GM12878 (cell line): ENCODE measurements around the gene SLC38A3. TPM values are rescaled to one million over a fixed set of nuclear protein-coding genes. Genes with fewer than 3 reads are reported as not detected.

Source experiments
- BACH1 ChIP-seq: fragments of 450-650 bp; IDR thresholded peaks from 2 replicates; pipeline ENCODE4 v1.6.1; 2017; ENCODE audit warnings: mild to moderate bottlenecking, borderline replicate concordance
- CREM ChIP-seq: IDR thresholded peaks from 2 replicates; pipeline ENCODE4 v1.6.1; 2014; ENCODE audit warnings: antibody characterized with exemption, low read depth
- FOS ChIP-seq: IDR thresholded peaks from 3 replicates; pipeline ENCODE4 v1.6.1; 2011; ENCODE audit warnings: borderline replicate concordance; ENCODE audit not compliant: insufficient read length; ENCODE audit errors: extremely low read depth
- FOXM1 ChIP-seq: IDR thresholded peaks from 2 replicates; pipeline ENCODE4 v1.6.1; 2012; ENCODE audit warnings: low read depth, mild to moderate bottlenecking, inconsistent platforms, low read length, moderate library complexity
- GABPA ChIP-seq: IDR thresholded peaks from 2 replicates; pipeline ENCODE4 v1.6.1; 2014; ENCODE audit warnings: antibody characterized with exemption, low read depth, mild to moderate bottlenecking, inconsistent platforms
- IRF4 ChIP-seq: IDR thresholded peaks from 2 replicates; pipeline ENCODE4 v1.6.1; 2011; ENCODE audit warnings: low read depth, low read length
- KLF5 ChIP-seq: fragments of 450-650 bp; IDR thresholded peaks from 2 replicates; pipeline ENCODE4 v1.6.1; 2014; ENCODE audit warnings: mild to moderate bottlenecking; ENCODE audit not compliant: partially characterized antibody
- MEF2A ChIP-seq: IDR thresholded peaks from 2 replicates; pipeline ENCODE4 v1.6.1; 2011; ENCODE audit warnings: low read depth, mild to moderate bottlenecking, low read length, moderate library complexity; ENCODE audit not compliant: insufficient read depth
- MYB ChIP-seq: fragments of 150-350 bp; IDR thresholded peaks from 2 replicates; pipeline ENCODE4 v1.6.1; 2014; ENCODE audit warnings: mild to moderate bottlenecking, low read depth, low read length, borderline replicate concordance
- MYC ChIP-seq: IDR thresholded peaks from 2 replicates; pipeline ENCODE4 v1.6.1; 2011; ENCODE audit warnings: mild to moderate bottlenecking, low read length, moderate library complexity, inconsistent platforms; ENCODE audit not compliant: insufficient read depth, insufficient replicate concordance, insufficient read length, severe bottlenecking
- NFXL1 ChIP-seq: fragments of 450-650 bp; IDR thresholded peaks from 2 replicates; pipeline ENCODE4 v1.6.1; 2017; ENCODE audit warnings: antibody characterized with exemption, mild to moderate bottlenecking, borderline replicate concordance
- NR2C1 ChIP-seq: fragments of 450-650 bp; IDR thresholded peaks from 2 replicates; pipeline ENCODE4 v1.6.1; 2017; ENCODE audit warnings: antibody characterized with exemption, mild to moderate bottlenecking, moderate library complexity
- NRF1 ChIP-seq: conservative IDR thresholded peaks from 2 replicates; pipeline ENCODE4 v1.6.1; 2011; ENCODE audit warnings: mild to moderate bottlenecking, low read depth, low read length, improper control_type of control experiment
- PAX5 ChIP-seq: IDR thresholded peaks from 2 replicates; pipeline ENCODE4 v1.6.1; 2011; ENCODE audit warnings: low read depth, low read length, borderline replicate concordance
- SMC3 ChIP-seq: IDR thresholded peaks from 2 replicates; pipeline ENCODE4 v1.6.1; 2011; ENCODE audit warnings: low read length, improper control_type of control experiment, borderline replicate concordance
- SREBF1 ChIP-seq: IDR thresholded peaks from 2 replicates; pipeline ENCODE4 v1.6.1; 2012; ENCODE audit warnings: mild to moderate bottlenecking, low read length
- SREBF2 ChIP-seq: IDR thresholded peaks from 2 replicates; pipeline ENCODE4 v1.6.1; 2012; ENCODE audit warnings: mild to moderate bottlenecking, low read length
- TAF1 ChIP-seq: IDR thresholded peaks from 2 replicates; pipeline ENCODE4 v1.6.1; 2011; ENCODE audit warnings: mild to moderate bottlenecking, low read depth, low read length, borderline replicate concordance
- TBL1XR1 ChIP-seq: IDR thresholded peaks from 2 replicates; pipeline ENCODE4 v1.6.1; 2012; ENCODE audit warnings: low read depth, low read length, improper control_type of control experiment
- YBX1 ChIP-seq: fragments of 450-650 bp; IDR thresholded peaks from 2 replicates; pipeline ENCODE4 v1.6.1; 2016; ENCODE audit warnings: antibody characterized with exemption
- ZNF217 ChIP-seq: fragments of 450-650 bp; IDR thresholded peaks from 2 replicates; pipeline ENCODE4 v1.6.1; 2017; ENCODE audit warnings: antibody characterized with exemption, mild to moderate bottlenecking
- polyA plus RNA-seq, 11 experiments: library from polyadenylated mRNA; depleted of rRNA in 4 of 11; unstranded in 6 of 11; stranded (reverse) in 5 of 11; fragments of >200 nt; fragmentation: Nextera tagmentation in 4 of 11; fragmentation: Illumina TruSeq in 1 of 11; extraction: Ambion mirVana in 4 of 11; extraction: Trizol in 1 of 11; gene quantifications; 1 replicate in 1 of 11; 2 replicates in 10 of 11; pipeline versions ENCODE4 v1.2.1 to v1.2.3, GENCODE V29; 2011 to 2016; ENCODE audit warnings: inconsistent platforms in 2 of 11, missing spikeins in 2 of 11, low read depth in 1 of 11
- total RNA-seq, 4 experiments: library from RNA; depleted of rRNA in 3 of 4; stranded (reverse); fragments of >200 nt in 3 of 4; fragmentation: Illumina TruSeq in 1 of 4; extraction: Trizol in 1 of 4; gene quantifications; 2 replicates each; pipeline versions ENCODE4 v1.2.1 to v1.2.3, GENCODE V29; 2013 to 2021
- TF ChIP-seq, protein P1 (sequence below): IDR thresholded peaks from 2 replicates; pipeline ENCODE4 v1.6.1; 2012; ENCODE audit warnings: low read depth, low read length, improper control_type of control experiment
- TF ChIP-seq, protein P2 (sequence below): fragments of 450-650 bp; formaldehyde crosslinking; IDR thresholded peaks from 2 replicates; pipeline ENCODE4 v1.4.0; 2020; ENCODE audit warnings: mild to moderate bottlenecking, moderate library complexity
- TF ChIP-seq, protein P3 (sequence below): IDR thresholded peaks from 2 replicates; pipeline ENCODE4 v1.6.1; 2012; ENCODE audit warnings: low read depth, low read length, improper control_type of control experiment
- TF ChIP-seq, protein P4 (sequence below): fragments of 450-650 bp; IDR thresholded peaks from 2 replicates; pipeline ENCODE4 v1.6.1; 2014; ENCODE audit warnings: mild to moderate bottlenecking

Gene SLC38A3
- total and polyA plus RNA-seq, 10 of the 15 experiments (the other 5 are each of a cell fraction or from before 2014, with no cell fraction given), result 0.14 TPM; not detected in 9

DNA sequence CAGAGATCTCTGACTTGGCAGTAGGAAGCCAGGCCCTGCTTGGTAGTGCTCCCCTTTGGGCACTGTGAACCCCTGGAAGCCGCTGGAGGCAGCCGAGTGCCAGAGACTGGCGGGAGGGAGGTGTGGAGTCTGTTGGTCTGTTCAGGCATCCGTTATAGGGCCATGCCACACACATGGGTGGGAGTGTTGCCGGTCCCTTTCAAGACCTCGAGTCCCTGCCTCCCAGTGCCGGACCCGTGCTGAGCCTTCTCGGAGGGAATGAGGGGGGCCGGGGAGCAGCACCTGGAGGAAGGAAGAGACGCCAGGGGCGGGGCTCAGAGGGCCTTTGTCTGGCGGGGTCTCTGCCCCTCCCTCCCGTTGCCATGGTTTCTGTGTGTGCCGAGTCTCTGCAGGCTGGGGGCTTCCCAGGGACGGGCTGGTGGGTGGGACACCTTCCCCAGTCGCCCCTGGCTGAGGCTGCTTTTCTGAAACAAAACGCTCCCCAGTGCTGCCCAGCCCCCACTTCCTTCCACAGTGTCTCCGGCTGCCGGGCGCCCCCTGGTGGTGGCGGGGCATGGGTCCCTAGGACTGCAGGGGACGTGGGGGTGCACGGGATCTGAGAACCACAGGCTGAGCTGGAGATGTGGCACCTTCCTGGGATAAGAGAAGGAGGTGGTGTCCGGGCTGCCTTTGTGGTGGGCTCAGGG is 40.9 kb downstream of the SLC38A3 start (continued):
- TF ChIP-seq NR2C1 (no peak), MEF2A (no peak), NRF1 (no peak), MYC (no peak), FOXM1 (no peak), KLF5 (no peak), TBL1XR1 (no peak), NFXL1 (no peak), YBX1 (no peak), PAX5 (no peak; the same call in 1 of the 2 replicates), SMC3 (peak; percentile 95), CREM (no peak), SREBF1 (no peak), FOS (no peak), IRF4 (no peak), BACH1 (no peak), TAF1 (0 out of 2 replicates have a peak, but pooled peaks have one; percentile 19), SREBF2 (no peak), GABPA (peak; percentile 28; the same call in 1 of the 2 replicates), ZNF217 (no peak), MYB (no peak)
- TF ChIP-seq, protein P1, sequence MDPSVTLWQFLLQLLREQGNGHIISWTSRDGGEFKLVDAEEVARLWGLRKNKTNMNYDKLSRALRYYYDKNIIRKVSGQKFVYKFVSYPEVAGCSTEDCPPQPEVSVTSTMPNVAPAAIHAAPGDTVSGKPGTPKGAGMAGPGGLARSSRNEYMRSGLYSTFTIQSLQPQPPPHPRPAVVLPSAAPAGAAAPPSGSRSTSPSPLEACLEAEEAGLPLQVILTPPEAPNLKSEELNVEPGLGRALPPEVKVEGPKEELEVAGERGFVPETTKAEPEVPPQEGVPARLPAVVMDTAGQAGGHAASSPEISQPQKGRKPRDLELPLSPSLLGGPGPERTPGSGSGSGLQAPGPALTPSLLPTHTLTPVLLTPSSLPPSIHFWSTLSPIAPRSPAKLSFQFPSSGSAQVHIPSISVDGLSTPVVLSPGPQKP, result no peak
- TF ChIP-seq, protein P2, sequence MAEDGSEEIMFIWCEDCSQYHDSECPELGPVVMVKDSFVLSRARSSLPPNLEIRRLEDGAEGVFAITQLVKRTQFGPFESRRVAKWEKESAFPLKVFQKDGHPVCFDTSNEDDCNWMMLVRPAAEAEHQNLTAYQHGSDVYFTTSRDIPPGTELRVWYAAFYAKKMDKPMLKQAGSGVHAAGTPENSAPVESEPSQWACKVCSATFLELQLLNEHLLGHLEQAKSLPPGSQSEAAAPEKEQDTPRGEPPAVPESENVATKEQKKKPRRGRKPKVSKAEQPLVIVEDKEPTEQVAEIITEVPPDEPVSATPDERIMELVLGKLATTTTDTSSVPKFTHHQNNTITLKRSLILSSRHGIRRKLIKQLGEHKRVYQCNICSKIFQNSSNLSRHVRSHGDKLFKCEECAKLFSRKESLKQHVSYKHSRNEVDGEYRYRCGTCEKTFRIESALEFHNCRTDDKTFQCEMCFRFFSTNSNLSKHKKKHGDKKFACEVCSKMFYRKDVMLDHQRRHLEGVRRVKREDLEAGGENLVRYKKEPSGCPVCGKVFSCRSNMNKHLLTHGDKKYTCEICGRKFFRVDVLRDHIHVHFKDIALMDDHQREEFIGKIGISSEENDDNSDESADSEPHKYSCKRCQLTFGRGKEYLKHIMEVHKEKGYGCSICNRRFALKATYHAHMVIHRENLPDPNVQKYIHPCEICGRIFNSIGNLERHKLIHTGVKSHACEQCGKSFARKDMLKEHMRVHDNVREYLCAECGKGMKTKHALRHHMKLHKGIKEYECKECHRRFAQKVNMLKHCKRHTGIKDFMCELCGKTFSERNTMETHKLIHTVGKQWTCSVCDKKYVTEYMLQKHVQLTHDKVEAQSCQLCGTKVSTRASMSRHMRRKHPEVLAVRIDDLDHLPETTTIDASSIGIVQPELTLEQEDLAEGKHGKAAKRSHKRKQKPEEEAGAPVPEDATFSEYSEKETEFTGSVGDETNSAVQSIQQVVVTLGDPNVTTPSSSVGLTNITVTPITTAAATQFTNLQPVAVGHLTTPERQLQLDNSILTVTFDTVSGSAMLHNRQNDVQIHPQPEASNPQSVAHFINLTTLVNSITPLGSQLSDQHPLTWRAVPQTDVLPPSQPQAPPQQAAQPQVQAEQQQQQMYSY (CRISPR knock-in tag), result no peak
- TF ChIP-seq, protein P3, sequence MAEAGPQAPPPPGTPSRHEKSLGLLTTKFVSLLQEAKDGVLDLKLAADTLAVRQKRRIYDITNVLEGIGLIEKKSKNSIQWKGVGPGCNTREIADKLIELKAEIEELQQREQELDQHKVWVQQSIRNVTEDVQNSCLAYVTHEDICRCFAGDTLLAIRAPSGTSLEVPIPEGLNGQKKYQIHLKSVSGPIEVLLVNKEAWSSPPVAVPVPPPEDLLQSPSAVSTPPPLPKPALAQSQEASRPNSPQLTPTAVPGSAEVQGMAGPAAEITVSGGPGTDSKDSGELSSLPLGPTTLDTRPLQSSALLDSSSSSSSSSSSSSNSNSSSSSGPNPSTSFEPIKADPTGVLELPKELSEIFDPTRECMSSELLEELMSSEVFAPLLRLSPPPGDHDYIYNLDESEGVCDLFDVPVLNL, result no peak
- TF ChIP-seq, protein P4, sequence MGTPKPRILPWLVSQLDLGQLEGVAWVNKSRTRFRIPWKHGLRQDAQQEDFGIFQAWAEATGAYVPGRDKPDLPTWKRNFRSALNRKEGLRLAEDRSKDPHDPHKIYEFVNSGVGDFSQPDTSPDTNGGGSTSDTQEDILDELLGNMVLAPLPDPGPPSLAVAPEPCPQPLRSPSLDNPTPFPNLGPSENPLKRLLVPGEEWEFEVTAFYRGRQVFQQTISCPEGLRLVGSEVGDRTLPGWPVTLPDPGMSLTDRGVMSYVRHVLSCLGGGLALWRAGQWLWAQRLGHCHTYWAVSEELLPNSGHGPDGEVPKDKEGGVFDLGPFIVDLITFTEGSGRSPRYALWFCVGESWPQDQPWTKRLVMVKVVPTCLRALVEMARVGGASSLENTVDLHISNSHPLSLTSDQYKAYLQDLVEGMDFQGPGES, result no peak
